Measurements from ENCODE around the gene CAB39. TPM values are rescaled to one million over a fixed set of nuclear protein-coding genes. Genes with fewer than 3 reads are reported as not detected.
A peak's percentile ranks its signal among the peaks of the same experiment; 100 is the strongest.

The CAB39 gene
- total RNA-seq, 4 donors from 2014 or later: 88.5 to 115 (median 108) TPM

GRCh38 chr2:230797515-230798495 lies 85.2 kb downstream of the CAB39 start:
- no peak overlapping the region for H3K4me3 ChIP-seq
- WGBS, 2 donors (ENCODE audit: low coverage in 1 of 2): 67 to 83% methylated on average over 6 to 8 of the region's 8 CpGs
- no peaks in the 10 kb centered on the region for H3K27me3 ChIP-seq
- TF ChIP-seq CTCF (IDR thresholded peaks at IDR 0.05) (no peak), EP300 (IDR thresholded peaks at IDR 0.05) (no peak), POLR2AphosphoS5 (IDR thresholded peaks at IDR 0.05) (peak; percentile 24), POLR2A (IDR thresholded peaks at IDR 0.05) (no peak)
- no peaks in the 10 kb centered on the region for H3K9me3 ChIP-seq
- ATAC-seq: peak; percentile 22
- peaks cover 0 to 35% of the 10 kb centered on the region in 2 donors for H3K36me3 ChIP-seq
- peaks cover 3 to 66% (median 14%) of the 10 kb centered on the region in 3 donors for H3K4me1 ChIP-seq
- H3K27ac ChIP-seq: peak overlapping the region in 2 of 4 donors; percentile 37 to 84

- peaks cover 0 to 35% of the 10 kb centered on the region in 2 donors for H3K36me3 ChIP-seq
- H3K4me1 ChIP-seq: peaks cover 3 to 55% (median 10%) of the 10 kb centered on the region in 3 donors
- no peak for ATAC-seq
- 34 to 44% methylated on average over 3 to 4 of the region's 4 CpGs for WGBS, 2 donors (ENCODE audit: low coverage in 1 of 2)
- no peaks in the 10 kb centered on the region for H3K27me3 ChIP-seq
- no peak overlapping the region for H3K4me3 ChIP-seq
- no peaks in the 10 kb centered on the region for H3K9me3 ChIP-seq
- TF ChIP-seq POLR2A (IDR thresholded peaks at IDR 0.05) (no peak), EP300 (IDR thresholded peaks at IDR 0.05) (no peak), CTCF (IDR thresholded peaks at IDR 0.05) (peak; percentile 43 to 69 (median 58))
- no peak overlapping the region for H3K27ac ChIP-seq
These were observed 86.2 kb downstream of the CAB39 start for GRCh38 chr2:230798769-230799399.

GRCh38 chr2:230805353-230806017 lies 92.8 kb downstream of the CAB39 start:
- Histone ChIP-seq H3K27me3 (no peaks in the 10 kb centered on the region), H3K4me1 (no peaks in the 10 kb centered on the region), H3K4me3 (no peak overlapping the region), H3K36me3 (peaks cover 0 to 23% of the 10 kb centered on the region in 2 donors), H3K27ac (no peak overlapping the region), H3K9me3 (no peaks in the 10 kb centered on the region)
- 50 to 82% methylated on average over 1 to 5 of the region's 5 CpGs for WGBS, 2 donors (ENCODE audit: low coverage in 1 of 2)
- TF ChIP-seq EP300 (IDR thresholded peaks at IDR 0.05): no peak
- no peak for TF ChIP-seq POLR2AphosphoS5 (IDR thresholded peaks at IDR 0.05)
- no peak for ATAC-seq

GRCh38 chr2:230807729-230808128 lies 95.1 kb downstream of the CAB39 start:
- TF ChIP-seq POLR2AphosphoS5 (IDR thresholded peaks at IDR 0.05) (no peak), POLR2A (IDR thresholded peaks at IDR 0.05) (no peak), EP300 (IDR thresholded peaks at IDR 0.05) (no peak), CTCF (IDR thresholded peaks at IDR 0.05) (no peak)
- Histone ChIP-seq H3K27ac (no peak overlapping the region), H3K27me3 (no peaks in the 10 kb centered on the region), H3K4me1 (peaks cover 0 to 9% (median 0%) of the 10 kb centered on the region in 3 donors), H3K9me3 (no peaks in the 10 kb centered on the region), H3K4me3 (no peak overlapping the region), H3K36me3 (peaks cover 0 to 26% of the 10 kb centered on the region in 2 donors)
- 49 to 65% methylated on average over 3 of the region's 3 CpGs for WGBS, 2 donors (ENCODE audit: low coverage in 1 of 2)
- no peak for ATAC-seq

GRCh38 chr2:230809015-230809414 lies 96.4 kb downstream of the CAB39 start:
- H3K27ac ChIP-seq: no peak overlapping the region
- peaks cover 0 to 32% of the 10 kb centered on the region in 2 donors for H3K36me3 ChIP-seq
- H3K27me3 ChIP-seq: no peaks in the 10 kb centered on the region
- H3K9me3 ChIP-seq: no peaks in the 10 kb centered on the region
- TF ChIP-seq POLR2AphosphoS5 (IDR thresholded peaks at IDR 0.05) (no peak), EP300 (IDR thresholded peaks at IDR 0.05) (no peak), POLR2A (IDR thresholded peaks at IDR 0.05) (no peak), CTCF (IDR thresholded peaks at IDR 0.05) (no peak)
- H3K4me3 ChIP-seq: no peak overlapping the region
- no peak for ATAC-seq
- 77 to 79% methylated on average over 10 of the region's 10 CpGs for whole genome bisulfite sequencing, 2 donors (ENCODE audit: low coverage in 1 of 2)
- peaks cover 0 to 9% (median 0%) of the 10 kb centered on the region in 3 donors for H3K4me1 ChIP-seq
